NT2/D1 (cell line): ENCODE data around the gene BACH2.

Experiments
- SUZ12 ChIP-seq: IDR thresholded peaks from 2 replicates; pipeline ENCODE4 v1.6.1; 2011; ENCODE audit not compliant: insufficient read length, insufficient read depth; ENCODE audit errors: extremely low read depth
- YY1 ChIP-seq: IDR thresholded peaks from 2 replicates; pipeline ENCODE4 v1.6.1; 2011; ENCODE audit not compliant: insufficient read length, insufficient read depth

DNA sequence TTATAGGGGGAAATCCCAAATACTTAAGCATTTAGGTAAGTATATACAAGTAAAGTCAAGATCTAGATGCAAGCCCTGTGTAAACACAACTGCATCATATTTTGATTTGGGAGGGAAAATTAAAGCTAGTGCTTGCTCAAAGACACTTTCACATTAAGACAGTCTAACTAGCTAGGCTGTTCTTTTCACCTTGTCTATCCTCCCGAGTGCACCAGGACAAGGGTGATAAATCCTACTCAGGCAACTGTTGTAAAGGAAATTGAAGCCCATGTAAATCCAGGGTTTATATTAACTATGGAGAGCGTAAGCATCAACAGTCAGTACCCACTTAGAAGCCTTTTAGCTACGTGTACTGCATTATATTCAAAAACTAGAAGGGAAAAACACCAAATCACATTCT, 19.3 kb upstream of the BACH2 start:
- no peak for TF ChIP-seq YY1
- no peak for TF ChIP-seq SUZ12
